ENCODE measurements around the gene TRIM28.

DNA sequence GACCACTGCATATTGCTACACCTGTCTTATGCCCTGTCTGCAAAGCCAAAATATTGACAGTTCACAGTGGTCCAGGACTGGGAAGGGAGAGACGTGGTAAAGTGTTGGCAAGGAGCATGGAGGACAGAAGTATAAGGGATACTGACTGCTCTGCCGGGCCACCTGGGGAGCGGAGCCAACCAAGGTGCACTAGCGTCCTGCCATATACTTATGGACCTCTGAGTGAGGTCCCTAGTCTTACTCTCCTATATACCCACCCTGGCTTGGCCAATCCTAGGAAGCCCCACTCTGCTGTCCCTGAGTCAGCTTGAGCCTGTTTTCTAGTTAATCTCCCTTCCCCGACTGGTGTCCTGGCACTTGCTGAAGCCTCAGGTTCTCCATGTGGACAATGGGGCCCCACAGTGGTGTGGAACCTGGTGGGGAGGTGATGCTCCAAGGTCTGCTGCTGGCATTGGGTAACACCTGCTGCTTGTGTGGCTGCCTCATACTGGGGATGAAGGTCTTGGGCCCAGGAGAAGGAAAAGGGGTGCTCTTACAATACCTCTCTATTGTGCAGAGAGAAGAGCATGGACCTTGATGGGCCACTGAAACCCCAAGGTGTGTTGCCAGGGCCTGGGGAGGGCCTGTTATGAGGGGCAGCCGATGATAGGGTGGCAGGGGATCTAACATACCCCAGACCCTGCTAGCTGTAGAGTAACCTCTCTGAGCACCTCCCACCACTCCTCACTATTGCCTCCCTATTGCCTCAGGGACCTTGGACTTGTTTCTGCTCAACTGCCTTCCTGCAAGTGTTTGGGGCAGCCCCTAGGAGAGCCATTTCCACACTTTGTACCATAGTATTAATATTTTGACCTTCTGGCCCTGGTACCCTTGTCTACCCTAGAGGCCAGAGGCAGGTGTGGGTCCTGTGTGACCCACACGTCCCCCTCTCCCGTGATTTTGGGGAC lies 6.7 kb upstream of the TRIM28 start:
- TF ChIP-seq, protein P1, sequence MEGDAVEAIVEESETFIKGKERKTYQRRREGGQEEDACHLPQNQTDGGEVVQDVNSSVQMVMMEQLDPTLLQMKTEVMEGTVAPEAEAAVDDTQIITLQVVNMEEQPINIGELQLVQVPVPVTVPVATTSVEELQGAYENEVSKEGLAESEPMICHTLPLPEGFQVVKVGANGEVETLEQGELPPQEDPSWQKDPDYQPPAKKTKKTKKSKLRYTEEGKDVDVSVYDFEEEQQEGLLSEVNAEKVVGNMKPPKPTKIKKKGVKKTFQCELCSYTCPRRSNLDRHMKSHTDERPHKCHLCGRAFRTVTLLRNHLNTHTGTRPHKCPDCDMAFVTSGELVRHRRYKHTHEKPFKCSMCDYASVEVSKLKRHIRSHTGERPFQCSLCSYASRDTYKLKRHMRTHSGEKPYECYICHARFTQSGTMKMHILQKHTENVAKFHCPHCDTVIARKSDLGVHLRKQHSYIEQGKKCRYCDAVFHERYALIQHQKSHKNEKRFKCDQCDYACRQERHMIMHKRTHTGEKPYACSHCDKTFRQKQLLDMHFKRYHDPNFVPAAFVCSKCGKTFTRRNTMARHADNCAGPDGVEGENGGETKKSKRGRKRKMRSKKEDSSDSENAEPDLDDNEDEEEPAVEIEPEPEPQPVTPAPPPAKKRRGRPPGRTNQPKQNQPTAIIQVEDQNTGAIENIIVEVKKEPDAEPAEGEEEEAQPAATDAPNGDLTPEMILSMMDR (IDR thresholded peaks at IDR 0.05): no peak
- TF ChIP-seq POLR2A (IDR thresholded peaks at IDR 0.05) (no peak), POLR2AphosphoS5 (IDR thresholded peaks at IDR 0.05) (no peak)
